NCI-H2081 (cell line): Measurements from ENCODE around the gene KCNJ6.

ENCODE experiments used
- DNase-seq, 2 experiments: peaks; one replicate each; lab custom pipeline; 2025; lab: John Stamatoyannopoulos, UW

Gene KCNJ6

GRCh38 chr21:37866027-37866426 lies 50.2 kb downstream of the KCNJ6 start:
- DNase-seq, result no peak

- DNase-seq, result no peak
Measured at GRCh38 chr21:37865156-37865555, 51.1 kb downstream of the KCNJ6 start.

GRCh38 chr21:37863842-37864241 lies 52.4 kb downstream of the KCNJ6 start:
- DNase-seq, result no peak

- peak; percentile 25 to 45 for DNase-seq
Measured at GRCh38 chr21:37862536-37862935, 53.7 kb downstream of the KCNJ6 start.

- DNase-seq, result no peak
Measured at GRCh38 chr21:37861561-37861960, 54.7 kb downstream of the KCNJ6 start.

DNA sequence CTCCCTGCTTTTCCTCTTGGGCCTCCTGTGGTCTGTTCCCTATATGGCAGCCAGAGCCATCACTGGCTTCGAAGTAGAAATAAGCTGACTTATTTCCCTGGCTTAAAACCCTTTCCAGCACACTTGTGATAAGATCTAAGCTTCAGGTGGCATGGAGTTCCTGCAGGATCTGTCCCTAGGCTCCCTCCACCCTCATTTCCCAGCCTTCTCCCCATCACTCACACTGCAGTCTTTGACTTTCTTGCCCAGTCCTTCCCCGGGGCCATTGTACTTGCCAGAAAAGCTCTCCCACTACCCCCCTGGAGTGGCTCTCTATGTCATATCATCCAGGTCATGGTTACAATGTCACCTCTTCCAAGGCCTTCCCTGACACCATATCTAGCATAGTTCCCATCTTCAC lies 55.8 kb downstream of the KCNJ6 start:
- DNase-seq, result no peak

- DNase-seq, result no peak
Measured at GRCh38 chr21:37855647-37856625, 60.3 kb downstream of the KCNJ6 start.

DNA sequence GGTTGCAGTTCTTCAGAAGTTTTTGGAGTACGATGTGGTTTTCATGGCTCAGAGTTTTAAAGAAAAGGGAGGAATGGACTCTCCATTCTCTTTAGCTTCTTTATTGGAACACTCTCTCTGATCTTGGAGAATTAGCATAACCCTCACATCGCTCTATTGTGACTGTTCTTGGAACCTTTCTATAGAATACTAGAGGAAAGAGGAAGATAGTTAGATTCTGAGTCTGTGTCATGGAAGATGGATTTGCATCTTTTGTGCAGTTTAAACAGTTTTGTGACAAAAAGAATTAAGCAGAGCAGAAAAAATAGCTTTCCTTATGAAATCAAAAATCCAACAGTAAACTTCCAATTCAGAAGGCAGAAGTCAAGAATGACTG lies 61.0 kb downstream of the KCNJ6 start:
- DNase-seq, result no peak

- no peak for DNase-seq
Measured at GRCh38 chr21:37849506-37850102, 66.7 kb downstream of the KCNJ6 start.

DNA sequence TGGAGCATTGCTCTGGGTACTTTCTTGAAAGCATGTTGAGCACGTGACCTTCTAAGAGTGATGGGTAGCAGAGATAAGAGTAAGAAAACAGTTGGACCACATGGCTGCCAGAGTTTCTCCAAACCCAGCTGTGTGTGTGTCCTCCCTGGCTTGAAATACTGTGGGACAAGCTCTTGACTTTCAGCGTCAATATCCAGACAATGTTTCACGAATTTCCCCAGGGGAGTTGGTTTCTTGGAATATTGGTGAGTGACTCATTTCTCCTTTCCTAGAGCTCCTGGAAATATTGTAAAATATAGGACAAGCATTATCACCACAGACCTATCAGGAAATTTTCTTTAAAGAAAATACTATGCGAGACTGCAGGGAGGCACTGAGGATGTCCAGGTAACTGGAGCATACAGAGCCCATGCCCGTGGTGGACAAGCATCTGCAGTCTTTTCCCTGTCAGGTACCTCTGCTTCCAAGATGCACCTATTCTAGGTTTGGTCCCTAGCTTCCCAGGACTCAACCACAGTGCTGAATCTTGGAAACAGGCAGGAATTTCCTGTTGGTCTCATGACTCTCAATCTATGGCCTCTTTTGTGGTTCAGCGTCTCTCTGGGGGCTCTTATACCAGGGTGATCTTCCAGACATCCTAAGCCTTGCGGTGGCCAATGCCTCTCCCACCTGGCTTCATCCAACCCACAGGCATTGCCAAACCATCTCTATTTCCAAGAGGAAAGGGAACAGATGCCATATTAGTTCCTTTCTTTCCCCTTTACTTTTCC lies 67.4 kb downstream of the KCNJ6 start:
- no peak for DNase-seq

- DNase-seq, result peak; percentile 44 to 77
Measured at GRCh38 chr21:37845535-37845934, 70.7 kb downstream of the KCNJ6 start.

DNA sequence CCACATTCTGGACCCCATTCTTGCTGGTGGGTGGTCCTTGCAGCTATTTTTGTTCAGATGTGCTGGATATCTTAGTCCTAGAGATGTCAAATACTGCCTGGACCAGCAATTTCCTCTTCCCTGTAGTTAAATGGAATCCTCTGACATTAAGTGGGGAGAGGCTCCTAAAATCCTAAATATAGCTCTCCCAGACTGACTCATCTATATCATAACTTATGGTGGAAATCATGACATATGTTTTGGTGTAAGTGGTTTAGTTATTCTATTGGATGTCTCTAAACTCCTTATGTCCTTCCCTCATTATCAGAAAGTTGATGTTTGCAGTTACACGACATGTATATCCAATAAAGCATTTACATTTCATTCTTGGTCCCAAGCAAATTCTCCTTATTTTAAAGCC lies 73.1 kb downstream of the KCNJ6 start:
- no peak for DNase-seq

DNA sequence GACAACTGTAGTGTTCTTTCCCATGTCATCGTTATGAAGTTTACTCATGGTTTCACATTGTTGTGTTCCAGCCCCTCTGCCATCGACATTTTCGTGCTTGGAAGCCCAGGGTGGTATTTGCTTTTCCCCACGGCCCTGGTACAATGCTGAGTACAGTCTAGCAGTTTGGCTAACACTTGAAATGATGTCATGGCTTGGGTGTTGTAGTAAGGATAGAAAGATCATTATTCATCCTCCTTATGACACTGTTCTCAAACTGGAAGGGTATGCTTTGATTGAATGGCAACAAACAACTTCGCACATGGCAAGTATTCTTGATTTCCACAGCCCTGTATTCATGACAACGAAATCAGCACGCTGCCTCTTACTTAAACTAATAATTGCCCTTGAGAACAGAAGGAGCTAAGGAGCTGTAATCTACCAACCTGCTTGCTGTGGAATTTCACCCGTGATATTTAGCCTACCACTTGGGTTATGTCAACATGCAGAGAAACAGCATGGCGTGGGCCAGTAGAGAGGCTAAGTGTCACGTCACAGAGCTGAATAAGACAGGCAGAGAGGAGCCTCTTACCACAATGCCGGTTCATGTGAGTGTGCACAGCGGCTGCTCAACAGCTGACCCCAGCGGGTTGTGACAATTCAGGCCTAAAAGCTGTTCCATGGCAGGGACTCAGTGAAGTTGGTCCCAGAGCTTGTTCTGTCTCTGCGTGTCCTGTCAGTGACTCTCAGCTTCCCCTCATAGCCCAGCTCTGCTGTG lies 73.9 kb downstream of the KCNJ6 start:
- DNase-seq, result no peak

GRCh38 chr21:37837381-37837780 lies 78.9 kb downstream of the KCNJ6 start:
- DNase-seq, result no peak

DNA sequence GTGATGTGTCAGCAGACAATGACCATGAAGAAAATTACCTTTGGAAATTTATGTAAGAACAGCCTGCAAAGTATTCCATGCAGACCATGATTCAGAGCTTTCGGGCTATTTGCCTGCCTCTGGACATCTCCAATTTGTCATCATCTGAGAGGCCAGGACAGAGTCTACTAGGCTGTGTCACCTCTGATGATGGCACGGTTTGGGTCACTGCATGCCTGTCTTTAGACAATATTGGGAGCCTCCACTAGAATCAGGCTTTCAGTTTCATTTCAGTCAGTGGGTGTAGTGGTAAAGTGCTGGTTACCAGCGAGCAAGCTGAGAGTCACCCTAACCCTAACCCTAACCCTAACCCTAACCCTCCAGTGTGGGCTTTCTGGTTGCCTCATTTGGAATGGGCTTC lies 80.8 kb downstream of the KCNJ6 start:
- DNase-seq, result no peak

- no peak for DNase-seq
Measured at GRCh38 chr21:37833301-37833700, 83.0 kb downstream of the KCNJ6 start.

GRCh38 chr21:37829447-37829846 lies 86.8 kb downstream of the KCNJ6 start:
- no peak for DNase-seq

GRCh38 chr21:37828991-37829390 lies 87.3 kb downstream of the KCNJ6 start:
- no peak for DNase-seq

DNA sequence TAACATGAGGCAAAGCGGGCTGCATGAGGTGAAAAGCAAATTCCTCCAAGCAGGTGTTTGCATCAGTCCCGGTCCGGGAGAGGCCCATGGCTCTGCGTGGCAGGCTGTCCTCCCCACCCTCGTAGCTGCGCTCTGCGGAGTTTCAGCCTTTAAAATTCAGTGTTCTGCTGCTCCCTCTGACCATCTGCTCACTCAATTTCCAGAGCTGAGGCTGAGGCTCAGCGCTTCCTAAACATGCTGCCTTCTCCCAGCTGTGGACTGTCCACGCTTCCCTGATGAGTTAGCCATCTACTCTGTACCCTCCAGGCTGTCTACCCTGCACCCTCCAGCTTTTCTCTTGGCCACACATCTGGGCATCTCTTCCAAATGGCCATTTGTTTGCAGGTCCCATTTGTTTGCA lies 87.7 kb downstream of the KCNJ6 start:
- no peak for DNase-seq

DNA sequence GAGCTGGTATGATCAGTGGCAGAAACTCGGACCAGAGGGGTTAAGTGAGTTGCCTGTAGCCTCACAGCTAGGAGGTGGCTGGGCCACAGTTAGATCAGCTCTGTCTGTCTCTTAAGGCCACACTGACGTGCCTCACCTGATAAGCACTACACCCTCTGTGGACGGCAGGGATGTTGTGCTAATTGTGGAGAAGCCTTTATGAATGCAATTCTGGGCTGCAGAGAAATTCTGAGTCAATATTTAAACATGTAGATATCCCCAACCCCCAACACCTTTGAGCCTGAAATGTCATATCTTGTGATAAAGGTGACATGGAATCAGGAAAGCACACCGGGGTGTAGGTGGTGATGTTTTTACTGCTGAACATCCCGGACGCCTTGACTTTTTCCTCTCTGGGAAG lies 88.3 kb downstream of the KCNJ6 start:
- no peak for DNase-seq

DNA sequence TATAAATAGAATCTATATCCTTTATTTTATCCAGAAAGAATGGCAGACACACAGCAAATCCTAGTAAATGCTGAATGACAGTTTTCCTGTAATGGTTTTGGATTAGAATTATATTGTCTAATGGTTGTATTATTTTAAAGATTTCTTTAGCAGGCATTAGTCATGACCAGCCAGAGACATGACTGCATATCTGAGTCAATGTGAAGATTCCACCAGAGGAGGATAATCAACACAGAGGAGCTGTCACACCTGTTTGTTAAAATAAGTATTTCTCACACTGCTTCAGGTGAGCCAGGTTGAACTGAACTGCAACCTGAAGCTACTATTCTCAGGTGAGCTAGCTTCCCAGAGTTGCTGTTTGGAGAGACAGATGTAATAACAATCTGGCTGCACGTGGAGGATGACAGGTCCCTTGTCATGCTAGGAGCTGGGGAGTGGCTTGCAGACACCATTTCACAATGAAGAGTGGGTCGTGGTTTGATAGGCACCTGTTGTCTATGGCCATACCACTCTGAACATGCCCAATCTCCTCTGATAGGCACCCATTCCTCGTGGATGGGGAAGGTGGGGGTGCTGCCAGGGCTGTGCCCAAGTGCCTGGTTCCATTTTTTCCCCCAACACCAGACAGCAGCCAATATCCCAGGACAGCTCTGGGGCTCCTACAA lies 94.3 kb downstream of the KCNJ6 start:
- DNase-seq, result no peak
